ENCODE data around the gene CATSPERZ. TPM values are rescaled to one million over a fixed set of nuclear protein-coding genes. Genes with fewer than 3 reads are reported as not detected.
A peak's percentile ranks its signal among the peaks of the same experiment; 100 is the strongest.

Gene CATSPERZ
- total and polyA plus RNA-seq, 2 of the 13 experiments (the other 11 are each of a cell fraction or from before 2014, with no cell fraction given), result 0.22 to 0.48 TPM

DNA sequence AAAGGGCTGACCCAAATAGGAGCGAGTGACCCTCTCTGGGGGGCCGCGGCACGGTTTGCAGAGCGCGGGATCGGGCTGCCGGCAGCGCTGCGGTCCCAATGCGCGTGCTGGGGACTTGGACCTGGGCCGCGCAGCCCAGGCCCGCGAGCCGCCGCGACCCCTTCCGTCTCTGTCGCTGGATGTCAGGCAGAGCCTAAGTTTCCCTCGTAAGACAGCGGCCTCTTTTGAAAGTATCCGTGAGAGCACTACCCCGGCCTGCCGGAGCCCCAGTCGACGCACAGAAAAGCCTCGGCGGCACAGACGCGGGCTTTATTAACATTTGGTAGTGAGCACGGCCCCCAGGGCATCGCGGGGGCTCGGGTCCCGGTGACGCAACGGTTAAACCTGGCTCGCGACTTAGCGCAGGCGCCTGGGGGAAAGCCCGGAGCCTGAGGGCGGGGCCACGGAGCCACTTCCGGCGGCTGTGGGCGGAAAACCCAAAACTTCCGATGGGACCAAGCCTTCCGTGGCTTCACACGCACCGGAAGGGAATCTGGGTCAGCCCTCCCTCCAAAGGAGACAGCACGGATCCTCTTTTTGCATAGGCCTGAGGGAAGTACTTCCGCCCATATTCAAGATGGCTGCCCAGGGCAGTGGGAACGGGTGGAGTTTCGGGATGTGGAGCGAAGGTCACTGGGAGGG, 30.5 kb upstream of the CATSPERZ start (continued):
- no peak for TF ChIP-seq SOX13 (IDR thresholded peaks at IDR 0.05)
- peak in 1 of 2 experiments; percentile 33; a peak in 2 of 4 replicates for TF ChIP-seq SOX13 (CRISPR knock-in tag; conservative IDR thresholded peaks at IDR 0.05 in 1 of 2, IDR thresholded peaks at IDR 0.05 in 1 of 2)
- no peak; the same call in 1 of the 2 replicates for TF ChIP-seq ZNF607 (CRISPR knock-in tag; IDR thresholded peaks at IDR 0.05; ENCODE audit: borderline replicate concordance)
- TF ChIP-seq U2AF2 (IDR thresholded peaks at IDR 0.05; ENCODE audit: low read depth, low read length), result no peak
- no peak for TF ChIP-seq EED (CRISPR knock-in tag; IDR thresholded peaks at IDR 0.05)
- TF ChIP-seq NFIC (IDR thresholded peaks at IDR 0.05; ENCODE audit: low read length), result peak; percentile 15; the same call in 1 of the 2 replicates
- TF ChIP-seq NFRKB (IDR thresholded peaks at IDR 0.05), result no peak
- TF ChIP-seq ADNP (CRISPR knock-in tag; IDR thresholded peaks at IDR 0.05), result no peak
- TF ChIP-seq, protein P1, sequence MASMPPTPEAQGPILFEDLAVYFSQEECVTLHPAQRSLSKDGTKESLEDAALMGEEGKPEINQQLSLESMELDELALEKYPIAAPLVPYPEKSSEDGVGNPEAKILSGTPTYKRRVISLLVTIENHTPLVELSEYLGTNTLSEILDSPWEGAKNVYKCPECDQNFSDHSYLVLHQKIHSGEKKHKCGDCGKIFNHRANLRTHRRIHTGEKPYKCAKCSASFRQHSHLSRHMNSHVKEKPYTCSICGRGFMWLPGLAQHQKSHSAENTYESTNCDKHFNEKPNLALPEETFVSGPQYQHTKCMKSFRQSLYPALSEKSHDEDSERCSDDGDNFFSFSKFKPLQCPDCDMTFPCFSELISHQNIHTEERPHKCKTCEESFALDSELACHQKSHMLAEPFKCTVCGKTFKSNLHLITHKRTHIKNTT (CRISPR knock-in tag; IDR thresholded peaks at IDR 0.05), result no peak
- TF ChIP-seq ZC3H13 (CRISPR knock-in tag; IDR thresholded peaks at IDR 0.05), result peak; percentile 88
- peak; percentile 42 for TF ChIP-seq ATF1 (CRISPR knock-in tag; IDR thresholded peaks at IDR 0.05)
- TF ChIP-seq, protein P2, sequence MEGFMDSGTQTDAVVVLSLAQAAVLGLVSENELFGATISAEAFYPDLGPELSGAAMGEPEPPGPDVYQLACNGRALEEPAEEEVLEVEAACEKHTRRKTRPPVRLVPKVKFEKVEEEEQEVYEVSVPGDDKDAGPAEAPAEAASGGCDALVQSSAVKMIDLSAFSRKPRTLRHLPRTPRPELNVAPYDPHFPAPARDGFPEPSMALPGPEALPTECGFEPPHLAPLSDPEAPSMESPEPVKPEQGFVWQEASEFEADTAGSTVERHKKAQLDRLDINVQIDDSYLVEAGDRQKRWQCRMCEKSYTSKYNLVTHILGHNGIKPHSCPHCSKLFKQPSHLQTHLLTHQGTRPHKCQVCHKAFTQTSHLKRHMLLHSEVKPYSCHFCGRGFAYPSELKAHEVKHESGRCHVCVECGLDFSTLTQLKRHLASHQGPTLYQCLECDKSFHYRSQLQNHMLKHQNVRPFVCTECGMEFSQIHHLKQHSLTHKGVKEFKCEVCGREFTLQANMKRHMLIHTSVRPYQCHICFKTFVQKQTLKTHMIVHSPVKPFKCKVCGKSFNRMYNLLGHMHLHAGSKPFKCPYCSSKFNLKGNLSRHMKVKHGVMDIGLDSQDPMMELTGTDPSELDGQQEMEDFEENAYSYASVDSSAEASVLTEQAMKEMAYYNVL (CRISPR knock-in tag; IDR thresholded peaks at IDR 0.05; ENCODE audit: borderline replicate concordance), result no peak
- peak; percentile 75 for TF ChIP-seq GATAD2A (CRISPR knock-in tag; IDR thresholded peaks at IDR 0.05)
- TF ChIP-seq, protein P3, sequence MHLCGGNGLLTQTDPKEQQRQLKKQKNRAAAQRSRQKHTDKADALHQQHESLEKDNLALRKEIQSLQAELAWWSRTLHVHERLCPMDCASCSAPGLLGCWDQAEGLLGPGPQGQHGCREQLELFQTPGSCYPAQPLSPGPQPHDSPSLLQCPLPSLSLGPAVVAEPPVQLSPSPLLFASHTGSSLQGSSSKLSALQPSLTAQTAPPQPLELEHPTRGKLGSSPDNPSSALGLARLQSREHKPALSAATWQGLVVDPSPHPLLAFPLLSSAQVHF (CRISPR knock-in tag; IDR thresholded peaks at IDR 0.05), result no peak; the same call in 1 of the 2 replicates
- TF ChIP-seq, protein P4, sequence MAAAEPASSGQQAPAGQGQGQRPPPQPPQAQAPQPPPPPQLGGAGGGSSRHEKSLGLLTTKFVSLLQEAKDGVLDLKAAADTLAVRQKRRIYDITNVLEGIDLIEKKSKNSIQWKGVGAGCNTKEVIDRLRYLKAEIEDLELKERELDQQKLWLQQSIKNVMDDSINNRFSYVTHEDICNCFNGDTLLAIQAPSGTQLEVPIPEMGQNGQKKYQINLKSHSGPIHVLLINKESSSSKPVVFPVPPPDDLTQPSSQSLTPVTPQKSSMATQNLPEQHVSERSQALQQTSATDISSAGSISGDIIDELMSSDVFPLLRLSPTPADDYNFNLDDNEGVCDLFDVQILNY (CRISPR knock-in tag; conservative IDR thresholded peaks at IDR 0.05), result no peak
- TF ChIP-seq POLR2AphosphoS2 (IDR thresholded peaks at IDR 0.05; ENCODE audit: low read depth, low read length), result no peak
- no peak for TF ChIP-seq ZNF160 (CRISPR knock-in tag; IDR thresholded peaks at IDR 0.05)
- TF ChIP-seq ISL2 (CRISPR knock-in tag; IDR thresholded peaks at IDR 0.05), result peak; percentile 29
- TF ChIP-seq CHCHD3 (CRISPR knock-in tag; IDR thresholded peaks at IDR 0.05), result no peak
- no peak for TF ChIP-seq RBM22 (optimal IDR thresholded peaks at IDR 0.05; ENCODE audit: low read length)
- TF ChIP-seq ZNF350 (CRISPR knock-in tag; IDR thresholded peaks at IDR 0.05; ENCODE audit: borderline replicate concordance, low read depth), result no peak
- peak; percentile 79; the same call in 1 of the 2 replicates for TF ChIP-seq IRF2 (CRISPR knock-in tag; IDR thresholded peaks at IDR 0.05)
- TF ChIP-seq, protein P5, sequence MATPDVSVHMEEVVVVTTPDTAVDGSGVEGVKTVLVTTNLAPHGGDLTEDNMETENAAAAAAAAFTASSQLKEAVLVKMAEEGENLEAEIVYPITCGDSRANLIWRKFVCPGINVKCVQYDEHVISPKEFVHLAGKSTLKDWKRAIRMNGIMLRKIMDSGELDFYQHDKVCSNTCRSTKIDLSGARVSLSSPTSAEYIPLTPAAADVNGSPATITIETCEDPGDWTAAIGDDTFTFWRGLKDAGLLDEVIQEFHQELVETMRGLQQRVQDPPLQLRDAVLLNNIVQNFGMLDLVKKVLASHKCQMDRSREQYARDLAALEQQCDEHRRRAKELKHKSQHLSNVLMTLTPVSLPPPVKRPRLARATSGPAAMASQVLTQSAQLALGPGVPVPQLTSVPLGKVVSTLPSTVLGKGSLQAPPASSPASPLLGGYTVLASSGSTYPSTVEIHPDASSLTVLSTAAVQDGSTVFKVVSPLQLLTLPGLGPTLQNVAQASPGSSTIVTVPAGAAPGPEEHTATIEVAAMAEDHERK (CRISPR knock-in tag; IDR thresholded peaks at IDR 0.05; ENCODE audit: low read depth), result peak; percentile 45; the same call in 1 of the 2 replicates
- TF ChIP-seq ZBTB38 (CRISPR knock-in tag; IDR thresholded peaks at IDR 0.05), result peak; percentile 36; the same call in 1 of the 2 replicates
- peak; percentile 93 for TF ChIP-seq RXRB (CRISPR knock-in tag; IDR thresholded peaks at IDR 0.05; ENCODE audit: borderline replicate concordance)
- TF ChIP-seq GPN1 (CRISPR knock-in tag; IDR thresholded peaks at IDR 0.05; ENCODE audit: borderline replicate concordance), result no peak

All from HepG2 (cell line).